GM19193 (cell line): ENCODE results near the gene CIAPIN1.

ENCODE experiments used
- POLR2A ChIP-seq: IDR thresholded peaks from 4 replicates; pipeline ENCODE4 v1.6.1; 2011; ENCODE audit not compliant: insufficient read depth, insufficient read length; ENCODE audit errors: extremely low read depth

The CIAPIN1 gene

DNA sequence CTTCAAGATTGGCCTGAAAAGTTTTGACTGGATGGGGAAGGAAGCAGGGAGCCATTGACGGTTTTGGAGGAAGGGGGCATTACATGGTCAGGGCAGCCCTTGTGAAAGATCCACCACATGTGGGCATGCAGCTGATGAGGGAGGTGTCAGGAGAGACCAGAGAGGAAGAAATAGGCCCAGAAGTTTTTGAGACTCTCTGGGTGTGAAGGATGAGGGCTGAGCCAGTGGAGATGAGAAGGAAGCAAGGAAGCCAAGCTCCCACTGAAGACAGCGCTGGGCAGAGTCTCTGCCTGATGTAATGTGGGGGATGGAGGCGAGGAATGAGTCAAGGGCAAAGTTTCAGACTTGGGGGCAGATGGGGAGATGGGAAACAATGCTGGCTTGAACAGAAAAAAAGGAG is 42.1 kb downstream of the CIAPIN1 start:
- TF ChIP-seq POLR2A = no peak

DNA sequence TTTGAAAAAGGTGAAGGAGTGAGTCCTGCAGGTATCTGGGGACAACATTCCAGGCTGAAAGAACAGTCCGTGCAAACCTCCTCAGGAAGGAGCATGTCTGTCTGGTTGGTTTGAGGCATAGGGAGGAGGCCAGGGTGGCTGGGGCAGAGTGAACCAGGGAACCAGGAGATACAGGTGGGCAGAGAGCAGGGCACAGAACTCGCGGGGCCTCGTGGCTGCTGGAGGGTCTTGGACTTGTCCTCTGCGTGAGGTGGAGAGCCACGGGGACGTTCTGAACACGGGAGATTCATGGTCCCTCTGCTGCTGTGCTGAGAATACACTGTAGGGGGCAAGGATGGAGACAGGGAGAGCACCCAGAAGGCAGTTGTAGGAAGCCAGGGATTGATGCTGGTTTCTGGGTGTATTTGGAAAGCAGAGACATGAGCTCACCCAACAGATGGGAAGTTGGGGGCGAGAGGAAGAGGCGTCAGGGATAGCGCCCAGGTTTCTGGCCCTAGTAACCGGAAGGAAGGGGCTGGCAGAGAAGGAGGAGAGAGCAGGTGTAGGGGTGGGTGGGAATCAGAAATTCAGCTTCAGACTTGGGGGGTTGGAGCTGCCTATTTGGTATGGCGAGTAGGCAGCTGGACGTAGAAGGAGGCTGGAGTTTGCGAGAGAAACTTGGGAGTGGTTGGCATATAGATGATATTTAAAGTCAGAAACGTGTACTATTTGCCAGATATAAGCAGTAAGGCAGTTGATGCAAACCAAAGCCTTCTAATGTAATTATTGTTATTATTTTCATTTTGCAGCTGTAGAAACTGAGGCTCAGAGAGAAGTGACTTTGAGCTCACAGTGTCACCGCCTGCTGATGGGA is 43.0 kb downstream of the CIAPIN1 start, which contains the start of gene CCL17:
Gene CCL17 (plus strand): TSS at position 803 of the 853 bp plus-strand sequence. CDS start 9,166 bp downstream, outside the sequence.
- TF ChIP-seq POLR2A = no peak

DNA sequence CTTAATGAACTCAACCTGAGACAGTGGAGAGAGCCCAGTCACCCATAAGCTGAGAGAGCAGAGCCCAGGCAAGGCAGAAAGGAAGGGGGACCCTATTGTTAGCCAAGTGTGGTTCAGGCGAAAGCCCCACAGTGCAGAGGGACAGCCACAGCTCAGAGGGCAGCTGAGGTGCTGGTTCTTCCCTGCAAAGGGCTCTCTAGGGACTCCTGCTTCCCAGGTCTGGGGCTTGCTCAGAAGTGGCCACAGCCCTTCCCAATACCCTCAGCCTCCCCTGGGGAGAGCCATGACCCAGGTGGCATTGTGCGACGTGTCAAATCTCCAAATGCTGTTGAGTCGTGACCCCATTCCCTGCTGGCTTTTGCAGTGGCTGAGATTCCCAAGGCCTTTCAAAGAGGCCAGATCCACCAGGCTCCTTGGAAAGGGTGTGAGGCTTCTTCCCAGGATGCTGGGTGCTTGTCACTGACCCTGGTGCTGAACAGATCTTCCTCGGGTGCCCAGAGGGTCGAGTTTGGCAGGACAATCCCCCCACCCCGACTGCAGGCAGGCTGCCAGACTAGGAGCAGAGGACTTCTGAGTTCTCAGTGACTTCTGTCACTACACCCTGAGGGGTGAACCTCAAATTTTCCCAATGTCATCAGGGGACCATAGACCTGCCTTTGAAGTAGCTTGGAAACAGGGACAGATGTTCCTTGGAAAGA is 45.1 kb downstream of the CIAPIN1 start:
- TF ChIP-seq POLR2A = no peak

DNA sequence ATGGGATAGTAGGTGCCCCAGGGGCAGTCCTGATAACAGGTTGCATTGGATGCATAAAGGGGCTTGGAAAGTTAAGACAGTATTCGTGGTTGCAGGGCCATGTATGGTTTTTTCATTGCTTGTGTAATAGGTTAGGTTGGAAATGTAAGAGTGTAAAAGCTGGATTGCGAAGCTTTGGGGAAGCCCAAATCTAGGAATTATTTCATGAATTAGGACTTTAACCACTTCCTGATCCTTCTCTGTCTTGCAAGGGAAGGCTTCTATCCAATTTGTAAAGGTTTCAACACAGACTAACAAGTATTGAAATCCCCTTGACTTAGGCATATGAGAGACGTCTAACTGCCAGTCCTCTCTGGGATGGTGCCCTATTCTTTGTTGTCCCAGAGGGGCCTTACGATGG is 50.4 kb downstream of the CIAPIN1 start:
- no peak for TF ChIP-seq POLR2A

DNA sequence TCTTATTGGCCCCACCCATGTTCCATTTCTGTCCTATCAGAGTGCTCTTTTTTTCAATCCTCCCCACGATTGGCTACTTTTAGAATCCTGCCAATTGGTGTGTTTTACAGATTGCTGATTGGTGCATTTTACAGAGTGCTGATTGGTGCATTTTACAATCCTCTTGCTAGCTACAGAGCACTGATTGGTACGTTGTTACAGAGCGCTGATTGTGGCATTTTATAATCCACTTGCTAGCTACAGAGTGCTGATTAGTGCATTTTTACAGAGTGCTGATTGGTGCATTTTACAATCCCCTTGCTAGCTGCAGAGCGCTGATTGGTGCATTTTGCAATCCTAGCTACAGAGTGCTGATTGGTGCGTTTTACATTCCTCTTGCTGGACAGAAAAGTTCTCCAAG is 52.2 kb downstream of the CIAPIN1 start:
- TF ChIP-seq POLR2A = no peak

DNA sequence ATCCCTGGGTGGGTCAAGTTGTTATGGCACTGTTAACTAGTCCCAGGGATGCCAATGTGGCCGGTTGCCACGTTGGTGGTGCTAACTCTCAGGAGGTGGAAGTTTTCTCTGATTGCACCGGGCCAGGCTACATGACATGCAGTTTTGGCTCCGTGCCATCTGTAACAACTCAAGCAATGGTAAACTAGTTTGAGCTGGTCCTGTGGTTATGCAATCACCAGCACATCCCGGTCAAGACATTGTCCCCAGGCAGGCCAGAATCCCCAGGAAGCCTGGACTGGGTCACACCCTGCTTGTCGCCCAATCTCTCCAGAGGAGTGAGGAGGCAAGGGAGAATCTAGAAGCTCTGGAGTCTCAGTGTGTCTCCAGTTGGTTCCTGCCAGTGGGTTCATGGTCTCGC is 52.7 kb downstream of the CIAPIN1 start:
- TF ChIP-seq POLR2A = no peak

DNA sequence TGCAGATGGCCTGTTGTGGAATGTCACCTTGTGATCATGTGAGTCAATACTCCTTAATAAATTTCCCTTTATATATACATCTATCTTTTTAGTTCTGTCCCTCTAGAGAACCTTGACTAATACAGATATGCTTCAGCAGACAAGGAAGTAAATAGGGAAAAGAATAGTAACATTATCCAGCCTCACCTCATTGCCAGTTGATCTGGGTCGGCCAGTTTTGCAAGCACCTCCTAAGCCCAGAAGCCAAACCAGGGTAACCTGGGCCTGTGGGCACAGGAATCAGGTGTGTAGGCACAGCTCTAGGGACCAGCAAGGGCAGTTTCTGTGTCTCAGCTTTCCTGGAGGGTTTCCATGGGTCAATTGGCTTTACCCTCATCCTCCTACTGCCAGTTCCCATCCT is 54.5 kb downstream of the CIAPIN1 start:
- no peak for TF ChIP-seq POLR2A

DNA sequence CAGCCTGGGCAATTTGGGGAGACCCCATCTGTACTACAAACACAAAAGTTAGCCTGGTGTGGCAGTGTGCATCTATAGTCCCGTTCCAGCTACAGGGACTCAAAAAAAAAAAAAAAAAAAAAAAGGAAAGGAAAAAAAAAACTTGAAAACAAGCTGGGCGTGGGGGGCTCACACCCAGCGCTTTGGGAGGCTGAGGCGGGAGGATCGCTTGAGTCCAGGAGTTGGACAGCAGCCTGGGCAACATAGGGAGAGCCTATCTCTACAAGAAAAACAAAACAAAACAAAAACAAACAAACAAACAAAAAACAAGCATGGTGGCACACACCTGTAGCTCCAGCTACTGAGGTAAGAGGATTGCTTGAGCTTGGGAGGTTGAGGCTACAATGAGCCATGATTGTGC is 55.5 kb downstream of the CIAPIN1 start:
- TF ChIP-seq POLR2A = no peak

DNA sequence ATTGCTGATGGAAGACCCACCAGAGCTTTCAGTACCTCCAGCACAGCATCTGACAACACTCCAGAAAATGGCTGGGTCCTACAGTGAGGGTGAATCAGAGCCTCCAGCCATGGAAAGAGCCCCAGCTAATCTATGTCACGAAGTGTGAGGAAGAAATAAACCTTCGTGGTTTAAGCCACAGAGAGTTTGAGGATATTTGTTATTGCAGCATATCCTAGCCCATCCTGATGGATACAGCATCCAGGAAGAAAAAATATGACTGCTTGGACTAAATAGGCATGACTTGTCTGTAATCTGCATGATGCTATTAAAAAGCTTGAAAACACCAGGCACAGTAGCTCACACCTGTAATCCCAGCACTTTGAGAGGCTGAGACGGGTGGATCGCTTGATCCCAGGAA is 55.9 kb downstream of the CIAPIN1 start:
- no peak for TF ChIP-seq POLR2A

DNA sequence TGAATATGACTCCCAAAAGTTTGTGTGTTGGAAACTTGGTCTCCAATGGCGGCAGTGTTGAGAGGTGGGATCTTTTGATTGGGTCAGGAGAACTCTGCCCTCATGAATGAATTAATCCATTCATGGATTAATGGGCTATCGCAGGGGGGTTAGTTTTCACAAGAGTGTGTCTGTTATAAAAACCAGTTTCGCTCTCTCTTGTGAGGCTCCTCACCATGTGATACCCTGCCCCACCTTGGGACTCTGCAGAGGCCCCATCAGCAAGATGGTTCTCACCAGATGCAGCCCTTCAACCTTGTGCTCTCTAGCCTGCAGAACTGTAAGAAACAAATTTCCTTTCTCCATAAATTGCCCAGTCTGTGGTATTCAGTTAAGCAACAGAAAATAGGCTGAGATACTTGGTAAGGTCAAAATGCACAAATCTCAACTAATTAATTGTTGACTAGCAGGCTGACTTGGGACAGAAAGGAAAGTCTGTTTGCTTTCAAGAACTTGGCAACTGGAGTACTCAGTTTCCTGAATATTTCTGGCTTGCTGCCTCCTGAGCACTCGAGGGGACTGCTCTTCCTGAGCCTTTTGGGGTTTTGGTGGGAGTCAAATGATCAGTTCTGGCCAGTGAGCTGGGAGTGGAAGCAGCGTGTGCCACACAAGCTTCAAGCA is 56.4 kb downstream of the CIAPIN1 start:
- TF ChIP-seq POLR2A = no peak

DNA sequence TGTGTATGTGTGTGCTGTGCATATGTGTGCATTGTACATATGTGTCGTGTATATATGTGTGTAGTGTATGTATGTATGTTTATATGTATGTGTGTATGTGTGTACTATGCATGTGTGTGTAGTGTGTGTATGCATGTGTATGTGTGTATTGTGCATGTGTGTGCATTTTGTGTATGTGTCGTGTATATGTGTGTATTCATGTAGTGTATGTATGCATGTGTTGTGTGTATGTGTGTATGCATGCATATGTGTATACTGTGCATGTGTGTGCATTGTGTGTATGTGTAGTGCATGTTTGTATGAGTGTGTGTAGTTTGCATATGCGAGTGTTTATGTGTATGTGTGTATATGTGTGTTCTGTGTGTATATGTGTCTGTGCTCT is 58.1 kb downstream of the CIAPIN1 start:
- TF ChIP-seq POLR2A = no peak

DNA sequence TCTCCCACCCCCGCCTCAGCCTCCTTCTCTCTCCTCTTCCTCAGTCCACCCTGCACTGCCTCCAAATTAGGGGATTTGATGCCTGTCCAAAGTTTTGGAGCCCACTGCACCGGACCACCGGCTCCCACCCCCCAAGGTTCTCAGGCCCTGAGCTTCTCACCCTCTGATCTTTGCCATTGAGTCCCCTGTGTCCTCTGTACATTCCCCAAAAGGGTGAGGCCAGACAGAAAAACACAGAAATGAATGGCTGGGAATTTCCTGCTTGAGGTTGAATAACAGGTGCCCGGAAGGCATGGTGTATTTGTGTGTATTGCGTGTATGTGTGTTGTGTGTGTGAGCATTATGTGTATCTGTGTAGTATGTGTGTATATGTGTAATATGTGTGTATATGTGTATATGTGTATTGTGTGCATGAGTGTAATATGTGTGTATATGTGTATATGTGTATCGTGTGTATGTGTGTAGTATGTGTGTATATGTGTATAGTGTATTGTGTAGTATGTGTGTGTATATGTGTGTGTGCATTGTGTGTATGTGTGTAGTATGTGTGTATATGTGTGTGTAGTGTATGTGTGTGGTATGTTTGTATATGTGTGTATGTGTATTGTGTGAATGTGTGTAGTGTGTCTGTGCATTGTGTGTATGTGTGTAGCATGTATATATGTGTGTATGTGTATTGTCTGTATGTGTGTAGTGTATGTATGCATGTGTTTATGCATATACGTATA is 58.7 kb downstream of the CIAPIN1 start:
- no peak for TF ChIP-seq POLR2A

GRCh38 chr16:57387598-57388354 is 59.4 kb downstream of the CIAPIN1 start:
- no peak for TF ChIP-seq POLR2A

DNA sequence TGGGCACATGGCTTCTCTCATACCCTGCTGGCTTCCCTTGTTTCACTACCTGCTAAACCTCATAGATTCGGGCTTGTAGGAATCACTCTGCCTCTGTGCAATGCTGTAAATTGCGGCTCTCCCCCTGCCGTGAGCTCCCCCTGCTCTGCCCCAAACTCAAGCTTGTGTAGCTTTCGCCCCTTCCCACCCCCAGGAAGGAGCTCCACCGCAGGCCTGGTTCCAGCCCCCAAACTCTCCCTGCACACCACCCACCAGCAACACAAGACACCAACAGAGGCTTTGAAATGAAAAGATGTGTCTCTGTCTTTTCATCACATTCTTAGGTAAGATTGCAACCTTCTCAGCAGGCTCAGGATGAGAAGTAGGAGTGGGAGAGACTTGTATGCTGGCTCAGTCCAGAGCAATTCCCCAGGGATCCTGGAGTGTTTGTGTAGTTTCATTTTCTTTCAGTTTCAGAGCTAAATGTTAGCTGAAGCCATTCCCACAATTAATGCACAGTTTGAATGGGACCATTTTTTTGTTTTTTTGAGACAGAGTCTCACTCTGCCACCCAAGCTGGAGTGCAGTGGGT is 60.7 kb downstream of the CIAPIN1 start:
- no peak for TF ChIP-seq POLR2A
